Mucosa of descending colon (tissue), 3 donors: ENCODE measurements around the gene GCNT3. TPM values are rescaled to one million over a fixed set of nuclear protein-coding genes. Genes with fewer than 3 reads are reported as not detected.
"Not testable (repeated sequence)": the region's sequence is repeated elsewhere in the genome, so short reads cannot be mapped to it uniquely, and the experiment has no call there.

ENCODE experiments used
- ATAC-seq: fragments of 200-7000 bp; cut with Tn5 transposase; one replicate; pipeline ENCODE4 v1.9.1; 2020; ENCODE audit warnings: mild to moderate bottlenecking, moderate library complexity
- DNase-seq, 3 donors: peaks; one replicate each; pipeline ENCODE4 v3.0.0-alpha.2; 2020
- H3K36me3 ChIP-seq: fragments of 200-600 bp; one replicate; pipeline ENCODE4 v1.8.0; 2021; ENCODE audit warnings: low read depth, mild to moderate bottlenecking
- H3K4me1 ChIP-seq: fragments of 200-600 bp; one replicate; pipeline ENCODE4 v1.8.0; 2021; ENCODE audit warnings: low read depth, mild to moderate bottlenecking
- H3K4me3 ChIP-seq: fragments of 200-600 bp; one replicate; pipeline ENCODE4 v1.8.0; 2021; ENCODE audit warnings: mild to moderate bottlenecking
- H3K9me3 ChIP-seq: fragments of 200-600 bp; one replicate; pipeline ENCODE4 v1.8.0; 2021; ENCODE audit warnings: mild to moderate bottlenecking
- intact Hi-C, 2 donors: fragments of 100-400 bp; cut with DNase I in 1 of 2; cut with micrococcal nuclease in 1 of 2; formaldehyde crosslinking; loops; one replicate each; pipeline versions ENCODE4 v1.11.0 to v1.11.1; 2022; cut with DNase I, micrococcal nuclease
- total RNA-seq, 3 donors: library from RNA; stranded (reverse); fragmentation: NEBNext Ultra II Directional in 2 of 3; extraction: Animal tissue kit (Norgen Biotek cat#: 25700) in 2 of 3; gene quantifications; one replicate each; pipeline versions ENCODE4 v1.2.1 to v1.2.4, GENCODE V29; 2021 to 2023
- TF ChIP-seq, protein P1 (sequence below): fragments of 200-600 bp; IDR thresholded peaks from one replicate; pipeline ENCODE4 v1.8.0; 2022; ENCODE audit warnings: antibody characterized with exemption, mild to moderate bottlenecking
- donor health status: DM: no; HTN: no; CAD: no; lungs with moderate emphysema.
- donor health status: DM: no; HTN: no; CAD: no.
- donor health status: DM: no; HTN: yes; CAD: no.

The GCNT3 gene
- total RNA-seq, 3 donors from 2014 or later: 239 to 506 (median 426) TPM

DNA sequence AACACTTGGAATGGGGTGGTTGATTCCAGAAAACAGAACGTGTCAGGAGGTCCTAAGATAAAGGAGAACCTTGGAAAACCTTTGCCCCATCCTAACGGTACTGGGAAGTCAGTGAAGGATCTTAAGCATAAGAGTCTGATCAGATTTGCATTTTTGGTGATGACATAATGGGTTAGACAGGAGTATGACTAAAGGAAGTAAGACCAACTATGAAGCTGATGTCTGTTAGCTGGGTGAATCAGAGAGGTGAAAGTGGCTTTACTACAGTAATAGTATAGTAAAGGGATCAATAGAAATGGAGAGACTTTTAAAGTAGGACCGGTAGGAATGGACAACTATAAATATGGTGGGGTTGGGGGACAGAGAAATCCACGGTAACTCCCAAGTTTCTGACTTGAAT, 33.2 kb downstream of the GCNT3 start:
- Histone ChIP-seq H3K36me3 (peaks cover 9% of the 10 kb centered on the region), H3K4me3 (no peak overlapping the region), H3K9me3 (no peaks in the 10 kb centered on the region), H3K4me1 (no peaks in the 10 kb centered on the region)
- no peak for DNase-seq
- TF ChIP-seq, protein P1, sequence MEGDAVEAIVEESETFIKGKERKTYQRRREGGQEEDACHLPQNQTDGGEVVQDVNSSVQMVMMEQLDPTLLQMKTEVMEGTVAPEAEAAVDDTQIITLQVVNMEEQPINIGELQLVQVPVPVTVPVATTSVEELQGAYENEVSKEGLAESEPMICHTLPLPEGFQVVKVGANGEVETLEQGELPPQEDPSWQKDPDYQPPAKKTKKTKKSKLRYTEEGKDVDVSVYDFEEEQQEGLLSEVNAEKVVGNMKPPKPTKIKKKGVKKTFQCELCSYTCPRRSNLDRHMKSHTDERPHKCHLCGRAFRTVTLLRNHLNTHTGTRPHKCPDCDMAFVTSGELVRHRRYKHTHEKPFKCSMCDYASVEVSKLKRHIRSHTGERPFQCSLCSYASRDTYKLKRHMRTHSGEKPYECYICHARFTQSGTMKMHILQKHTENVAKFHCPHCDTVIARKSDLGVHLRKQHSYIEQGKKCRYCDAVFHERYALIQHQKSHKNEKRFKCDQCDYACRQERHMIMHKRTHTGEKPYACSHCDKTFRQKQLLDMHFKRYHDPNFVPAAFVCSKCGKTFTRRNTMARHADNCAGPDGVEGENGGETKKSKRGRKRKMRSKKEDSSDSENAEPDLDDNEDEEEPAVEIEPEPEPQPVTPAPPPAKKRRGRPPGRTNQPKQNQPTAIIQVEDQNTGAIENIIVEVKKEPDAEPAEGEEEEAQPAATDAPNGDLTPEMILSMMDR: no peak
- intact Hi-C loops: no loop called here
- peak; percentile 43 for ATAC-seq

DNA sequence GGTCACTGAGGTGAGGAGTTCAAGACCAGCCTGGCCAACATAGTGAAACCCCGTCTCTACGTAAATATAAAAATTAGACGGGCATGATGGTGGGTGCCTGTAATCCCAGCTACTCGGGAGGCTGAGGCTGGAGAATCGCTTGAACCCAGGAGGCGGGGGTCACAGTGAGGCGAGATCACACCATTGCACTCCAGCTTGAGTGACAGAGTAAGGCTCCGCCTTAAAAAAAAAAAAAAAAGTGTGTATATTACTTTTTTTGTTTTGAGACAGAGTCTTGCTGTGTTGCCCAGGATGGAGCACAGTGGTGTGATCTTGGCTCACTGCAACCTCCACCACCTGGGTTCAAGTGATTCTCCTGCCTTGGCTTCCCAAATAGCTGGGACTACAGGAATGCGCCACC, 34.2 kb downstream of the GCNT3 start:
- H3K9me3 ChIP-seq, intact Hi-C loops, H3K4me1 ChIP-seq, H3K4me3 ChIP-seq, DNase-seq, ATAC-seq, H3K36me3 ChIP-seq: not testable (repeated sequence)

DNA sequence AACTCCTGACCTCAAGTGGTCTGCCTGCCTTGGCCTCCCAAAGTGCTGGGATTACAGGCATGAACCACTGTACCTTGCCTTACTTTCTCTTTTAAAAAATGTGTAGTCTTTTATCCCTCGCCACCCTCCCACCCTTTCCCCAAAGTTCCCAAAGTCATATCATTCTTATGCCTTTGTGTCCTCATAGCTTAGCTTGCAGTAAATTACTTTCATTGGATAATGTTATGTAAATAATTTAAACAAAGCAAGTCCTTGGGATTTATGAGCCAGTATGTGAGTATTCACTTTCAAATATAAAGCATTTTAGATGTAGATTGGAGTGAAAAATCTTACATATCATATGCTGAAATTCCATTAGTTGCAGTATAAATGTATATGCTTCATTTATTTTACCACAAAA, 34.7 kb downstream of the GCNT3 start:
- no peak for DNase-seq
- Histone ChIP-seq H3K4me3 (no peak overlapping the region), H3K36me3 (peaks cover 3% of the 10 kb centered on the region), H3K9me3 (no peaks in the 10 kb centered on the region), H3K4me1 (no peaks in the 10 kb centered on the region)
- ATAC-seq: no peak
- TF ChIP-seq, protein P1: no peak
- intact Hi-C loops: no loop called here

DNA sequence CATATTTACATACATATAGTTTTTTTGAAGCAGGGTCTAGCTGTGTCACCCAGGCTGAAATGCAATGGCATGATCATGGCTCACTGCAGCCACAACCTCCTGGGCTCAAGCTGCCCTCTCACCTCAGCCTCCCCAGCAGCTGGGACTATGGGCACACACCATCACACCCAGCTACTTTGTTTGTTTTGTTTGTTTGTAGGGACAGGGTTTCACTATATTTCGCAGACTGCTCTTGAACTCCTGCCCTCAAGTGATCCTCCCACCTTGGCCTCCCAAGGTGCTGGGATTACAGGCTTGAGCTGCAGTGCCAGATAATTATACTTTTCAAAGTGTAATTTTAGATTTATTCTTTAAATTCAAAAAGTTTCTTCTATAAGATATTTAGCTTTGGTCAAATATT, 35.5 kb downstream of the GCNT3 start:
- Histone ChIP-seq H3K4me3 (no peak overlapping the region), H3K9me3 (no peaks in the 10 kb centered on the region), H3K4me1 (no peaks in the 10 kb centered on the region), H3K36me3 (peaks cover 3% of the 10 kb centered on the region)
- TF ChIP-seq, protein P1: no peak
- DNase-seq (no peak), ATAC-seq (no peak)
- intact Hi-C loops: no loop called here

DNA sequence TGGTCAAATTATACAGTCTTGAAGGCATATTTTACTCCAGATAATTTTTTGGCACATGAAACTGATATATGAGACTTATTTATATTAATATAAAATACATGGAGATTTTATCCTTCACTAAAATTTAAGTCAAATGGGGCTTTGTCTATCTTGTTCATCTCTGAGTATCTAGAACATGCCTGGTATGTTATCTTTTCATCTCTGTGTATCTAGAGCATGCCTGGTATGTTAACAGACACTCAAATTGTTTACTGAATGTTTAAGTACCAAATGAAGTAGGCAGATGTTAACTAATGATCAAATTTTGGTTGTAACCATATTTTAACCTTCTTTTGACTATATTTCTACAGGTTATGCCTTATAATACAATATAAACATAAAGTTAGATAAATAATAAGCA, 38.0 kb downstream of the GCNT3 start:
- ATAC-seq (no peak), DNase-seq (no peak)
- Histone ChIP-seq H3K4me1 (no peaks in the 10 kb centered on the region), H3K36me3 (peaks cover 3% of the 10 kb centered on the region), H3K9me3 (no peaks in the 10 kb centered on the region), H3K4me3 (no peak overlapping the region)
- intact Hi-C loops: no loop called here
- TF ChIP-seq, protein P1: no peak

DNA sequence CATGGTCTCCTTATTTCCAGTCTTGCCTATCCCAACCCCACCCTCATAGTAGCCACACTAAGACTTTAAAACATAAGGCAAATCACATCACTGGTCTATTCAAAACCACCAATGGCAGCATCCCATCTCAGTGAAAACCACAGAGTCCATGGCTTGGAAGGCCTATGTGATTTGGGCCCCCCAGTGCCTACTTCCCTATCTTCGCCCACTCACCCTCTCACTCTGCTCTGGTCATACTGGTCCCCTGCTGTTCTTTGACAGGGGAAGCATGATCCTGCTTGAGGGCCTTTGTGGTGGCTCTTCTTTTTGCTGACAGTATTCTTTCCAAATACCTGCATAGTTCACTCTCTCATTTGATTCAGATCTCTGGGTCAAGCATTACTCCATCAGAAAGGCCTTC, 42.5 kb downstream of the GCNT3 start:
- no peak for ATAC-seq
- TF ChIP-seq, protein P1: no peak
- intact Hi-C loops: no loop called here

More for the DNA sequence above, 42.5 kb downstream of the GCNT3 start:
- H3K36me3 ChIP-seq: no peaks in the 10 kb centered on the region
- H3K4me1 ChIP-seq: peaks cover 16% of the 10 kb centered on the region
- H3K4me3 ChIP-seq: no peak overlapping the region
- no peak for DNase-seq
- H3K9me3 ChIP-seq: no peaks in the 10 kb centered on the region
